Nephron (organoid): Measurements from ENCODE around the gene SFT2D2.

Source experiments
- H3K27ac Mint-ChIP-seq, 3 experiments: 2 replicates each; pipeline ENCODE4 v1.8.0; 2020; ENCODE audit warnings: mixed read lengths in 3 of 3, mild to moderate bottlenecking in 2 of 3, moderate library complexity in 1 of 3
- H3K27me3 Mint-ChIP-seq: 2 replicates; pipeline ENCODE4 v1.8.0; 2021; ENCODE audit warnings: low read depth, mild to moderate bottlenecking, moderate library complexity, mixed read lengths
- H3K36me3 Mint-ChIP-seq: 2 replicates; pipeline ENCODE4 v1.8.0; 2020; ENCODE audit warnings: low read depth, mixed read lengths
- H3K4me1 Mint-ChIP-seq: 2 replicates; pipeline ENCODE4 v1.8.0; 2020; ENCODE audit warnings: mixed read lengths
- H3K4me3 Mint-ChIP-seq, 3 experiments: 2 replicates each; pipeline ENCODE4 v1.8.0; 2020; ENCODE audit warnings: mild to moderate bottlenecking in 3 of 3, mixed read lengths in 3 of 3, moderate library complexity in 2 of 3
- H3K9me3 Mint-ChIP-seq: 2 replicates; pipeline ENCODE4 v1.8.0; 2020; ENCODE audit warnings: mixed read lengths
- CTCF ChIP-seq, 3 experiments: fragments of 200-600 bp; sonication (generic); IDR thresholded peaks; one replicate each; pipeline ENCODE4 v1.5.0; 2021; ENCODE audit warnings: antibody characterized with exemption in 3 of 3; ENCODE audit not compliant: unreplicated experiment in 3 of 3

The SFT2D2 gene

GRCh38 chr1:168227620-168228019, 1.8 kb downstream of the SFT2D2 start:
- no peak for TF ChIP-seq CTCF (IDR thresholded peaks at IDR 0.05; ENCODE audit: unreplicated experiment in 3 of 3)
- peak overlapping the region; percentile 94 to 100 (median 99) for H3K4me3 Mint-ChIP-seq
- H3K4me1 Mint-ChIP-seq, result peaks cover 43% of the 10 kb centered on the region
- H3K27ac Mint-ChIP-seq, result peak overlapping the region; percentile 93 to 95 (median 94)
- H3K9me3 Mint-ChIP-seq, result peaks cover 3% of the 10 kb centered on the region
- peaks cover 8% of the 10 kb centered on the region for H3K36me3 Mint-ChIP-seq
- peaks cover 10% of the 10 kb centered on the region for H3K27me3 Mint-ChIP-seq

GRCh38 chr1:168229893-168230292, 4.1 kb downstream of the SFT2D2 start:
- peaks cover 43% of the 10 kb centered on the region for H3K4me1 Mint-ChIP-seq
- peaks cover 25% of the 10 kb centered on the region for H3K36me3 Mint-ChIP-seq
- H3K27ac Mint-ChIP-seq, result peak overlapping the region in 2 of 3 experiments; percentile 93 to 95
- H3K4me3 Mint-ChIP-seq, result peak overlapping the region in 1 of 3 experiments; percentile 99
- no peaks in the 10 kb centered on the region for H3K9me3 Mint-ChIP-seq
- no peak for TF ChIP-seq CTCF (IDR thresholded peaks at IDR 0.05; ENCODE audit: unreplicated experiment in 3 of 3)
- peaks cover 5% of the 10 kb centered on the region for H3K27me3 Mint-ChIP-seq

GRCh38 chr1:168230709-168231108, 4.9 kb downstream of the SFT2D2 start:
- H3K9me3 Mint-ChIP-seq, result no peaks in the 10 kb centered on the region
- TF ChIP-seq CTCF (IDR thresholded peaks at IDR 0.05; ENCODE audit: unreplicated experiment in 3 of 3), result no peak
- H3K4me1 Mint-ChIP-seq, result peaks cover 43% of the 10 kb centered on the region
- no peak overlapping the region for H3K4me3 Mint-ChIP-seq
- H3K27me3 Mint-ChIP-seq, result no peaks in the 10 kb centered on the region
- H3K27ac Mint-ChIP-seq, result peak overlapping the region; percentile 70 to 73 (median 73)
- H3K36me3 Mint-ChIP-seq, result peaks cover 32% of the 10 kb centered on the region

- H3K4me3 Mint-ChIP-seq, result no peak overlapping the region
- no peaks in the 10 kb centered on the region for H3K9me3 Mint-ChIP-seq
- peak; percentile 35 to 43 (median 38) for TF ChIP-seq CTCF (IDR thresholded peaks at IDR 0.05; ENCODE audit: unreplicated experiment in 3 of 3)
- no peak overlapping the region for H3K27ac Mint-ChIP-seq
- no peaks in the 10 kb centered on the region for H3K27me3 Mint-ChIP-seq
- peaks cover 11% of the 10 kb centered on the region for H3K4me1 Mint-ChIP-seq
- peaks cover 67% of the 10 kb centered on the region for H3K36me3 Mint-ChIP-seq
Measured at GRCh38 chr1:168234846-168235547, 9.2 kb downstream of the SFT2D2 start.

GRCh38 chr1:168235548-168235885, 9.7 kb downstream of the SFT2D2 start:
- Mint-ChIP-seq H3K27me3 (no peaks in the 10 kb centered on the region), H3K4me3 (no peak overlapping the region), H3K4me1 (peaks cover 10% of the 10 kb centered on the region), H3K36me3 (peaks cover 72% of the 10 kb centered on the region), H3K9me3 (no peaks in the 10 kb centered on the region), H3K27ac (no peak overlapping the region)
- peak in 1 of 3 experiments; percentile 9 for TF ChIP-seq CTCF (IDR thresholded peaks at IDR 0.05; ENCODE audit: unreplicated experiment in 3 of 3)

- Mint-ChIP-seq H3K36me3 (peaks cover 72% of the 10 kb centered on the region), H3K4me1 (peaks cover 9% of the 10 kb centered on the region), H3K27ac (peak overlapping the region in 1 of 3 experiments; percentile 5), H3K4me3 (no peak overlapping the region), H3K27me3 (no peaks in the 10 kb centered on the region), H3K9me3 (no peaks in the 10 kb centered on the region)
- no peak for TF ChIP-seq CTCF (IDR thresholded peaks at IDR 0.05; ENCODE audit: unreplicated experiment in 3 of 3)
Measured at GRCh38 chr1:168235937-168236336, 10.1 kb downstream of the SFT2D2 start.
